GM12892 (cell line): ENCODE measurements around the gene EXOC6B.

Source experiments
- POLR2A ChIP-seq: IDR thresholded peaks from 2 replicates; pipeline ENCODE4 v1.6.1; 2011; ENCODE audit warnings: low read depth, low read length, control low read depth
- POLR2AphosphoS5 ChIP-seq: IDR thresholded peaks from 2 replicates; pipeline ENCODE4 v1.6.1; 2011; ENCODE audit warnings: low read depth, low read length, control low read depth
- TAF1 ChIP-seq: IDR thresholded peaks from 2 replicates; pipeline ENCODE4 v1.6.1; 2011; ENCODE audit warnings: low read depth, mild to moderate bottlenecking, control low read depth, low read length, borderline replicate concordance

- no peak for TF ChIP-seq POLR2A
- TF ChIP-seq POLR2AphosphoS5: no peak
- no peak for TF ChIP-seq TAF1
Measured at GRCh38 chr2:72813841-72814240, 12.0 kb downstream of the EXOC6B start.
